HCT116 (cell line): Measurements from ENCODE around the gene ADGRV1. TPM values are rescaled to one million over a fixed set of nuclear protein-coding genes. Genes with fewer than 3 reads are reported as not detected.

Experiments
- ATAC-seq: fragments of 200-7000 bp; cut with Tn5 transposase; 2 replicates; pipeline ENCODE4 v1.9.1; 2020; ENCODE audit warnings: mild to moderate bottlenecking, moderate library complexity
- BruUV-seq: library from RNA; stranded (reverse); fragments of 400-500 nt; replicated peaks from 2 replicates; lab custom pipeline; 2021; lab: Mats Ljungman, UMichigan
- CTCF ChIA-PET: fragments of 300-600 bp; sonication (Branson Sonifier 250); formaldehyde crosslinking; loops from one replicate; lab custom pipeline; 2021; ENCODE audit warnings: antibody characterized with exemption; lab: Charles Lee
- POLR2A ChIA-PET: fragments of 300-600, 350-600 bp; sonication (Branson Sonifier 250); formaldehyde crosslinking; loops from one replicate; lab custom pipeline; 2021; ENCODE audit warnings: antibody characterized with exemption; lab: Charles Lee
- RAD21 ChIA-PET, 2 experiments: fragments of 300-600 bp; sonication (Branson Sonifier 250); formaldehyde crosslinking; loops; one replicate each; lab custom pipeline; 2023; ENCODE audit warnings: low total read pairs in 2 of 2; ENCODE audit not compliant: uncharacterized antibody in 2 of 2, unreplicated experiment in 2 of 2, low non-redundant PET in 1 of 2; lab: Charles Lee
- DNase-seq: peaks from one replicate; pipeline ENCODE4 v3.0.0-alpha.2; 2010; ENCODE audit warnings: low read depth, low spot score
- H2AFZ ChIP-seq: fragments of 200-600 bp; shearing (Covaris generic), sonication (generic); 2 replicates; pipeline ENCODE4 v1.6.1; 2017; ENCODE audit warnings: low read depth, mixed run types, mixed read lengths, antibody characterized with exemption, low read length; ENCODE audit not compliant: poor library complexity, severe bottlenecking
- H3K27ac ChIP-seq: 2 replicates; pipeline ENCODE4 v1.5.1; 2012; ENCODE audit warnings: low read depth, low read length
- H3K27me3 ChIP-seq: fragments of 200-600 bp; sonication (generic); 2 replicates; pipeline ENCODE4 v1.6.1; 2016; ENCODE audit warnings: mixed run types, low read length, mixed read lengths; ENCODE audit not compliant: insufficient read depth
- H3K36me3 ChIP-seq, 2 experiments: fragments of 200-500 bp in 1 of 2; fragments of 200-600 bp in 1 of 2; sonication (Bioruptor generic) in 1 of 2; sonication (generic) in 1 of 2; 2 replicates each; pipeline versions ENCODE4 v1.5.1 to v1.6.1; 2014 to 2016; ENCODE audit warnings: low read length in 2 of 2, inconsistent platforms in 1 of 2, mixed read lengths in 1 of 2, mixed run types in 1 of 2; ENCODE audit not compliant: insufficient read depth in 2 of 2, control insufficient read depth in 1 of 2
- H3K4me1 ChIP-seq, 2 experiments: fragments of 200-600 bp in 1 of 2; sonication (generic) in 1 of 2; 2 replicates each; pipeline versions ENCODE4 v1.5.1 to v1.6.1; 2012 to 2017; ENCODE audit warnings: low read length in 2 of 2, inconsistent platforms in 1 of 2, mild to moderate bottlenecking in 1 of 2, mixed read lengths in 1 of 2, mixed run types in 1 of 2, moderate library complexity in 1 of 2; ENCODE audit not compliant: insufficient read depth in 2 of 2, control insufficient read depth in 1 of 2
- H3K4me2 ChIP-seq: fragments of 200-600 bp; sonication (generic); 2 replicates; pipeline ENCODE4 v1.6.1; 2017; ENCODE audit warnings: mixed run types, low read length, mixed read lengths
- H3K4me3 ChIP-seq, 2 experiments: fragments of 200-600 bp in 1 of 2; sonication (generic) in 1 of 2; replicated peaks in 1 of 2; 2 replicates each; pipeline ENCODE4 v1.5.1; 2011 to 2016; ENCODE audit warnings: low read length in 2 of 2, control low read depth in 1 of 2, low read depth in 1 of 2, mild to moderate bottlenecking in 1 of 2, mixed read lengths in 1 of 2, mixed run types in 1 of 2
- H3K79me2 ChIP-seq: fragments of 200-600 bp; sonication (generic); 2 replicates; pipeline ENCODE4 v1.6.1; 2017; ENCODE audit warnings: mild to moderate bottlenecking, mixed run types, low read length, moderate library complexity, mixed read lengths; ENCODE audit not compliant: insufficient read depth
- H3K9ac ChIP-seq: fragments of 200-600 bp; sonication (generic); 2 replicates; pipeline ENCODE4 v1.6.1; 2016; ENCODE audit warnings: low read length, mixed read lengths
- H3K9me2 ChIP-seq: fragments of 200-600 bp; sonication (generic), shearing (Covaris generic); 2 replicates; pipeline ENCODE4 v1.6.1; 2017; ENCODE audit warnings: mixed run types, mild to moderate bottlenecking, moderate library complexity; ENCODE audit not compliant: insufficient read depth
- H3K9me3 ChIP-seq, 2 experiments: fragments of 200-500 bp in 1 of 2; fragments of 200-600 bp in 1 of 2; sonication (Bioruptor generic) in 1 of 2; sonication (generic) in 1 of 2; 2 replicates each; pipeline ENCODE4 v1.6.1; 2014 to 2017; ENCODE audit warnings: low read length in 2 of 2, mixed read lengths in 2 of 2, inconsistent platforms in 1 of 2, low read depth in 1 of 2, mild to moderate bottlenecking in 1 of 2, mixed run types in 1 of 2, moderate library complexity in 1 of 2; ENCODE audit not compliant: control insufficient read depth in 1 of 2, insufficient read depth in 1 of 2
- H4K20me1 ChIP-seq: fragments of 200-600 bp; sonication (generic), shearing (Covaris generic); 2 replicates; pipeline ENCODE4 v1.6.1; 2017; ENCODE audit warnings: mixed run types, mild to moderate bottlenecking, moderate library complexity; ENCODE audit not compliant: insufficient read depth
- ATF3 ChIP-seq: IDR thresholded peaks from 2 replicates; pipeline ENCODE4 v1.6.1; 2012
- CBX3 ChIP-seq: IDR thresholded peaks from 2 replicates; pipeline ENCODE4 v1.6.1; 2012; ENCODE audit warnings: low read depth
- EZH2 ChIP-seq: fragments of 200-600 bp; sonication (generic); IDR thresholded peaks from 2 replicates; pipeline ENCODE4 v1.6.1; 2017; ENCODE audit warnings: antibody characterized with exemption, mixed run types
- FOSL1 ChIP-seq: IDR thresholded peaks from 2 replicates; pipeline ENCODE4 v1.6.1; 2012; ENCODE audit warnings: low read depth
- JUND ChIP-seq: IDR thresholded peaks from 2 replicates; pipeline ENCODE4 v1.6.1; 2012
- POLR2AphosphoS5 ChIP-seq: IDR thresholded peaks from 2 replicates; pipeline ENCODE4 v1.6.1; 2011; ENCODE audit warnings: mild to moderate bottlenecking, low read depth, low read length, moderate library complexity
- REST ChIP-seq: IDR thresholded peaks from 2 replicates; pipeline ENCODE4 v1.6.1; 2012; ENCODE audit warnings: low read depth
- SP1 ChIP-seq: IDR thresholded peaks from 2 replicates; pipeline ENCODE4 v1.6.1; 2012; ENCODE audit warnings: low read depth
- SRF ChIP-seq: IDR thresholded peaks from 2 replicates; pipeline ENCODE4 v1.6.1; 2012; ENCODE audit warnings: low read depth
- TCF7L2 ChIP-seq: IDR thresholded peaks from 2 replicates; pipeline ENCODE4 v1.7.0; 2011; ENCODE audit warnings: borderline replicate concordance, inconsistent platforms; ENCODE audit not compliant: insufficient read depth, insufficient read length; ENCODE audit errors: extremely low read depth
- ZBTB33 ChIP-seq: IDR thresholded peaks from 2 replicates; pipeline ENCODE4 v1.6.1; 2011; ENCODE audit warnings: mild to moderate bottlenecking, low read length, moderate library complexity; ENCODE audit not compliant: insufficient replicate concordance; ENCODE audit errors: extremely low read depth
- ZNF274 ChIP-seq: fragments of 200-500 bp; sonication (Bioruptor generic); IDR thresholded peaks from 2 replicates; pipeline ENCODE4 v1.6.1; 2014; ENCODE audit warnings: mild to moderate bottlenecking, low read depth, low read length, inconsistent platforms
- intact Hi-C: fragments of 100-400 bp; cut with micrococcal nuclease; formaldehyde crosslinking; loops from 2 replicates; pipeline ENCODE4 v1.10.0; 2022
- total RNA-seq: library from RNA; stranded (reverse); gene quantifications from one replicate; pipeline ENCODE4 v1.2.1, GENCODE V29; 2021; ENCODE audit not compliant: unreplicated experiment

Gene ADGRV1
- total RNA-seq, 1 experiment from 2014 or later, result 6.0 TPM

GRCh38 chr5:90615355-90615754, 56.8 kb downstream of the ADGRV1 start:
- intact Hi-C loops, result loop anchor here (10.0 kb wide), 1 partner anchor 59 kb away; no protein-coding TSS in a partner anchor
- ChIA-PET CTCF (interaction anchor here (1.7 kb wide), 2 partner anchors 11 kb away, joined by 5 to 9 read pairs; no protein-coding TSS in a partner anchor), POLR2A (no interaction called here)

GRCh38 chr5:90618071-90618470, 59.5 kb downstream of the ADGRV1 start:
- intact Hi-C loops, result loop anchor here (10.0 kb wide), 1 partner anchor 57 kb away; no protein-coding TSS in a partner anchor
- TF ChIP-seq ZNF274 (no peak), FOSL1 (no peak), SRF (no peak), SP1 (no peak), CBX3 (no peak), TCF7L2 (no peak), ZBTB33 (no peak), POLR2AphosphoS5 (no peak), EZH2 (no peak), ATF3 (no peak), REST (no peak)

More at GRCh38 chr5:90615355-90615754, 56.8 kb downstream of the ADGRV1 start:
- Histone ChIP-seq H3K9me3 (no peaks in the 10 kb centered on the region), H3K27me3 (peaks cover 12% of the 10 kb centered on the region; the same call in 1 of the 2 replicates), H3K4me1 (no peaks in the 10 kb centered on the region), H3K36me3 (no peaks in the 10 kb centered on the region), H2AFZ (no peak overlapping the region), H3K4me3 (no peak overlapping the region), H3K4me2 (no peak overlapping the region), H3K27ac (no peak overlapping the region), H3K79me2 (no peaks in the 10 kb centered on the region), H3K9me2 (no peaks in the 10 kb centered on the region; the same call in 1 of the 2 replicates), H4K20me1 (no peaks in the 10 kb centered on the region), H3K9ac (no peak overlapping the region)
- RAD21 ChIA-PET, result no interaction called here
- no peak for TF ChIP-seq JUND
- DNase-seq, result no peak
- no TSS peak for BruUV-seq
- ATAC-seq, result no peak

More at GRCh38 chr5:90618071-90618470, 59.5 kb downstream of the ADGRV1 start:
- H3K27ac ChIP-seq, result no peak overlapping the region
- no peak for ATAC-seq
- H3K27me3 ChIP-seq, result peaks cover 7% of the 10 kb centered on the region; the same call in 1 of the 2 replicates
- ChIA-PET RAD21 (no interaction called here), CTCF (no interaction called here), POLR2A (no interaction called here)
- no peaks in the 10 kb centered on the region for H3K36me3 ChIP-seq
- no peaks in the 10 kb centered on the region; the same call in 1 of the 2 replicates for H3K9me2 ChIP-seq
- no peak overlapping the region for H3K9ac ChIP-seq
- no peaks in the 10 kb centered on the region for H4K20me1 ChIP-seq
- H3K4me1 ChIP-seq, result no peaks in the 10 kb centered on the region
- BruUV-seq, result no TSS peak
- no peak overlapping the region for H2AFZ ChIP-seq
- H3K4me3 ChIP-seq, result no peak overlapping the region
- DNase-seq, result no peak
- H3K4me2 ChIP-seq, result no peak overlapping the region
- no peaks in the 10 kb centered on the region for H3K79me2 ChIP-seq
- no peaks in the 10 kb centered on the region for H3K9me3 ChIP-seq
